ENCODE data around the gene PLCG2. TPM values are rescaled to one million over a fixed set of nuclear protein-coding genes. Genes with fewer than 3 reads are reported as not detected.

The PLCG2 gene
- total and polyA plus RNA-seq, 2 of the 8 experiments (the other 6 are each of a cell fraction or from before 2014, with no cell fraction given): 6.1 to 6.9 TPM

DNA sequence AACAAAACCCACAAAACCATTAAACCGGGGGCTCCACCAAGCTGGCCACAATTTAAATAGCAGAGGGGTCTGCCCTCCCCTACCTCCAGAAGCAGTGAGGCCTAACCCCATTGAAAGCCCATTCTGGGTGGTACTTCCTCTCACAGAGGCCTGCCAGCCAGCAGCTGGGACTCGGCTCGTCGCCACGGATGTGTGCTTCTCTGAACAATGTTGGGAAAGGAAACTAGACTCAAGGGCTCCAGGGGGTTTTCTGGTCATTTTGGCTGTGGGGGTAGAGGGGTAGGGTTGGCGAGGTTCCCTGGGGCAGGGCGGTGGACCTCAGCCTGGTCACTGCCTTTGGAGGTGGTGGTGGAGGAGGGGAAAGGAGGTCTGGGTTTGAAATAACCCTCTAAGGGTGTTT lies 4.7 kb upstream of the PLCG2 start:
- Histone ChIP-seq H3K9ac (replicated peaks in 1 of 4; ENCODE audit: extremely low read depth in 1 of 4, low read depth in 3 of 4, low read length in 3 of 4) (no peak overlapping the region), H3K27me3 (replicated peaks in 1 of 4; ENCODE audit: control insufficient read depth in 3 of 4, extremely low read depth in 1 of 4, insufficient read depth in 3 of 4, low read length in 3 of 4) (peaks cover under 1 to 9% (median 7%) of the 10 kb centered on the region in 4 experiments; a peak in 6 of 7 replicates), H2BK5ac (ENCODE audit: low read depth, low read length) (no peak overlapping the region), H3K18ac (ENCODE audit: extremely low read depth, low read length) (no peak overlapping the region; the same call in 1 of the 2 replicates), H4K20me1 (replicated peaks in 1 of 2; ENCODE audit: control insufficient read depth in 1 of 2, insufficient read depth in 2 of 2, low read length in 2 of 2) (no peaks in the 10 kb centered on the region), H2BK15ac (ENCODE audit: low read length) (no peak overlapping the region), H3K9me3 (ENCODE audit: insufficient read depth in 2 of 2, low read depth in 1 of 2, low read length in 1 of 2) (no peaks in the 10 kb centered on the region), H2BK20ac (ENCODE audit: low read length) (no peak overlapping the region), H2AFZ (ENCODE audit: low read length) (no peak overlapping the region), H4K8ac (ENCODE audit: extremely low read depth, insufficient read depth, low read length) (no peak overlapping the region), H3K56ac (replicated peaks; ENCODE audit: insufficient read length, low read depth, low read length) (no peak overlapping the region), H4K91ac (replicated peaks; ENCODE audit: insufficient read length, low read length) (no peak overlapping the region), H3K4me2 (ENCODE audit: insufficient read depth in 1 of 2, low read depth in 2 of 2, low read length in 2 of 2) (no peak overlapping the region), H3K23me2 (ENCODE audit: low read depth, low read length) (peaks cover 2% of the 10 kb centered on the region; the same call in 1 of the 2 replicates), H2BK120ac (replicated peaks; ENCODE audit: low read depth, low read length) (no peak overlapping the region), H2AK5ac (ENCODE audit: low read depth, low read length) (no peak overlapping the region), H3K79me2 (ENCODE audit: control insufficient read depth in 1 of 2, insufficient read depth in 2 of 2, low read length in 2 of 2) (no peaks in the 10 kb centered on the region), H3K79me1 (ENCODE audit: low read depth, low read length) (no peaks in the 10 kb centered on the region), H3K4me3 (ENCODE audit: extremely low read depth in 1 of 4, insufficient read depth in 2 of 4, low read depth in 3 of 4, low read length in 4 of 4) (no peak overlapping the region), H3K27ac (ENCODE audit: low read depth, low read length) (no peak overlapping the region), H3K23ac (ENCODE audit: insufficient read length) (no peak overlapping the region), H3K4ac (replicated peaks; ENCODE audit: insufficient read length, low read depth, low read length) (no peak overlapping the region), H3K4me1 (replicated peaks in 1 of 4; ENCODE audit: control insufficient read depth in 3 of 4, insufficient read depth in 4 of 4, low read length in 3 of 4) (no peaks in the 10 kb centered on the region; a peak in 1 of 7 replicates), H3K36me3 (ENCODE audit: control insufficient read depth in 2 of 4, insufficient read depth in 4 of 4, low read length in 3 of 4) (no peaks in the 10 kb centered on the region), H4K5ac (ENCODE audit: insufficient read length, low read depth, low read length) (no peak overlapping the region), H3K14ac (ENCODE audit: insufficient read length) (no peak overlapping the region), H2BK12ac (ENCODE audit: low read depth, low read length) (no peak overlapping the region)
- DNase-seq (ENCODE audit: low read depth in 1 of 2, low spot score in 2 of 2): no peak
- ChIA-PET CTCF (ENCODE audit: partially characterized antibody) (interaction anchor here (1.2 to 2.7 kb wide), 2 partner anchors 10 to 18 kb away, joined by 3 to 8 read pairs; no protein-coding TSS in a partner anchor), POLR2A (ENCODE audit: partially characterized antibody) (no interaction called here)
- no peak for FAIRE-seq
- WGBS, 2 experiments (ENCODE audit: extremely low coverage in 1 of 2, insufficient coverage in 1 of 2, insufficient read length in 1 of 2, insufficient replicate concordance in 2 of 2, low coverage in 1 of 2, low lambda C conversion rate in 2 of 2, missing lambda C conversion rate in 1 of 2): 91% methylated on average over 7 of the region's 7 CpGs; no CpG with 5 or more reads in 1 of the 2 experiments
- TF ChIP-seq CEBPB (IDR thresholded peaks at IDR 0.05; ENCODE audit: low read depth, low read length): no peak
- TF ChIP-seq, protein P1, sequence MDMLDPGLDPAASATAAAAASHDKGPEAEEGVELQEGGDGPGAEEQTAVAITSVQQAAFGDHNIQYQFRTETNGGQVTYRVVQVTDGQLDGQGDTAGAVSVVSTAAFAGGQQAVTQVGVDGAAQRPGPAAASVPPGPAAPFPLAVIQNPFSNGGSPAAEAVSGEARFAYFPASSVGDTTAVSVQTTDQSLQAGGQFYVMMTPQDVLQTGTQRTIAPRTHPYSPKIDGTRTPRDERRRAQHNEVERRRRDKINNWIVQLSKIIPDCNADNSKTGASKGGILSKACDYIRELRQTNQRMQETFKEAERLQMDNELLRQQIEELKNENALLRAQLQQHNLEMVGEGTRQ (IDR thresholded peaks at IDR 0.05; ENCODE audit: low read length): no peak
- TF ChIP-seq PHF8 (conservative IDR thresholded peaks at IDR 0.05; ENCODE audit: low read depth, low read length): no peak
- TF ChIP-seq TAF7 (optimal IDR thresholded peaks at IDR 0.05; ENCODE audit: borderline replicate concordance, low read depth, low read length): no peak
- no peak for TF ChIP-seq BACH1 (IDR thresholded peaks at IDR 0.05; ENCODE audit: low read length)
- no peak for TF ChIP-seq HDAC6 (IDR thresholded peaks at IDR 0.05; ENCODE audit: low read depth, low read length)
- TF ChIP-seq SUZ12 (IDR thresholded peaks at IDR 0.05; ENCODE audit: low read length): no peak
- TF ChIP-seq BCL11A (IDR thresholded peaks at IDR 0.05; ENCODE audit: low read depth in 2 of 2, low read length in 2 of 2): no peak
- TF ChIP-seq, protein P2, sequence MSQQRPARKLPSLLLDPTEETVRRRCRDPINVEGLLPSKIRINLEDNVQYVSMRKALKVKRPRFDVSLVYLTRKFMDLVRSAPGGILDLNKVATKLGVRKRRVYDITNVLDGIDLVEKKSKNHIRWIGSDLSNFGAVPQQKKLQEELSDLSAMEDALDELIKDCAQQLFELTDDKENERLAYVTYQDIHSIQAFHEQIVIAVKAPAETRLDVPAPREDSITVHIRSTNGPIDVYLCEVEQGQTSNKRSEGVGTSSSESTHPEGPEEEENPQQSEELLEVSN (IDR thresholded peaks at IDR 0.05): no peak
- TF ChIP-seq POU5F1 (IDR thresholded peaks at IDR 0.05; ENCODE audit: low read depth, low read length): no peak
- TF ChIP-seq MAX (IDR thresholded peaks at IDR 0.05): no peak
- TF ChIP-seq KDM5A (IDR thresholded peaks at IDR 0.05; ENCODE audit: low read length): no peak
